ENCODE measurements around the gene TBC1D9.

DNA sequence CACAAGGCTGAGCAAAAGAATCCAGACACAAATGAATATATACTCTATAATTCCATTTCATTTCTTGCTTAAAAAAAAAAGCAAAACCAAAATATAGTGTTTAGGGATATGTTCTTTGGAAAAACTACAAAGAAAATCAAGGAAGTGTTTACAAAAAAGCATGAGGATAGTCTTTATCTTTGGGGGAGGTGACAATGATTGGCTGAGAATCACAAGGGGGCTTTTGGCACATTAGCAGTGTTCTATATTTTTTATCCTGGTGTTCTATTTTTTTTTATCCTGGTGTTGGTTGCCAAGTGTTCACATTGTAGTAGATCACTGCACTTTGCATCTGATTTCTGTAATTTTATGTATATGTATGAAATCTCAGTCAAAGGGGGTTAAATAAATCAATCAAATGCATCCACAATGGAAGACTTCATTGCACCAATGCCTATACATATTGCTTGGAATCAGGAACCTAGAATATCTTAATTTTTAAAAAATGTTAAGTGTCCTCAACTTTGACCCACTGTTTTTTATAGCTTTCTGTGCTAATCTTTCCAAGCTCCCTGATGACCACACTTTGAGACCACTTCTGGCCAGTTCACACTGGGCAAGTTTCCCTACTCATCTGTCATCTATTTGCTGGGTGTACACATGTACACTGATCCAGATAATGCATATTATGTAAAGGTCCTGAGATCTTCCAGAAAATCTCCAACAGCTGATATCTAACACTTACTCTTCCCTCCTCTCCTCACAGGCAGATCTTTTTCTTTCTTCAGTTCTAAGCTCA is 3.7 kb downstream of the TBC1D9 start:
- TF ChIP-seq BHLHE40 (IDR thresholded peaks at IDR 0.05; ENCODE audit: borderline replicate concordance in 1 of 2, low read depth in 2 of 2, low read length in 1 of 2) (no peak), CTCF (IDR thresholded peaks at IDR 0.05 in 2 of 3, conservative IDR thresholded peaks at IDR 0.05 in 1 of 3; ENCODE audit: control insufficient read depth in 2 of 3, extremely low read depth in 1 of 3, insufficient read depth in 1 of 3, low read depth in 3 of 3, low read length in 3 of 3) (no peak), JUND (IDR thresholded peaks at IDR 0.05; ENCODE audit: low read depth, low read length) (no peak), BRCA1 (IDR thresholded peaks at IDR 0.05; ENCODE audit: low read depth, low read length) (no peak), POLR2A (IDR thresholded peaks at IDR 0.05; ENCODE audit: low read depth, low read length) (no peak)
- TF ChIP-seq, protein P1, sequence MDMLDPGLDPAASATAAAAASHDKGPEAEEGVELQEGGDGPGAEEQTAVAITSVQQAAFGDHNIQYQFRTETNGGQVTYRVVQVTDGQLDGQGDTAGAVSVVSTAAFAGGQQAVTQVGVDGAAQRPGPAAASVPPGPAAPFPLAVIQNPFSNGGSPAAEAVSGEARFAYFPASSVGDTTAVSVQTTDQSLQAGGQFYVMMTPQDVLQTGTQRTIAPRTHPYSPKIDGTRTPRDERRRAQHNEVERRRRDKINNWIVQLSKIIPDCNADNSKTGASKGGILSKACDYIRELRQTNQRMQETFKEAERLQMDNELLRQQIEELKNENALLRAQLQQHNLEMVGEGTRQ (IDR thresholded peaks at IDR 0.05; ENCODE audit: borderline replicate concordance, low read depth, low read length), result no peak
